EL (cell line): ENCODE results near the gene DUSP22.

Source experiments
- DNase-seq: peaks from one replicate; pipeline ENCODE4 v3.0.0-alpha.2; 2016

The DUSP22 gene

GRCh38 chr6:354631-355280 lies 62.5 kb downstream of the DUSP22 start:
- DNase-seq: no peak

GRCh38 chr6:355373-356208 lies 63.3 kb downstream of the DUSP22 start:
- no peak for DNase-seq

DNA sequence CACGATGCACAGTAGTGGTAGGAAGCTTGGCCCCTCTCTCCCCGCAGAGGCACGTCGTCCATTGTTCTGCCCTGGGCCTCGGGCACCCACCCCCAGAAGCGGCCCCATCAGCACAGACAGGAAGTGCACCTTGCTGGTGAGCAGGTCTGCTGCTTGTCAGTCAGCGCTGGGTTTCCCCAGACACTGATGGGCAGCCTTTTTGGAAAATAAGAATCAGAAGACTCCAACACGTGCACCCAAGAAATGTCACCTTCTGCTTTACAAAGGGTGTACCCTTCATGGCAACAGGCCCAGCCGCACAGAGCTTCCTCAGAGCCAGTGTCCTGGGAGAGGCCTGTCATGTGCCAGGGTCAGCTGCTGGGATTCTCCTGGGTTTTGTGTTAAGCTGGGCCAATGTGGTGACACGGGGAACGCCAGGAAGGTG lies 64.6 kb downstream of the DUSP22 start:
- DNase-seq: no peak

GRCh38 chr6:357261-357790 lies 65.0 kb downstream of the DUSP22 start:
- DNase-seq: no peak

- DNase-seq: no peak
Measured at GRCh38 chr6:357791-358341, 65.6 kb downstream of the DUSP22 start.

GRCh38 chr6:358432-358831 lies 66.1 kb downstream of the DUSP22 start:
- no peak for DNase-seq

GRCh38 chr6:358847-359246 lies 66.6 kb downstream of the DUSP22 start:
- DNase-seq: no peak

DNA sequence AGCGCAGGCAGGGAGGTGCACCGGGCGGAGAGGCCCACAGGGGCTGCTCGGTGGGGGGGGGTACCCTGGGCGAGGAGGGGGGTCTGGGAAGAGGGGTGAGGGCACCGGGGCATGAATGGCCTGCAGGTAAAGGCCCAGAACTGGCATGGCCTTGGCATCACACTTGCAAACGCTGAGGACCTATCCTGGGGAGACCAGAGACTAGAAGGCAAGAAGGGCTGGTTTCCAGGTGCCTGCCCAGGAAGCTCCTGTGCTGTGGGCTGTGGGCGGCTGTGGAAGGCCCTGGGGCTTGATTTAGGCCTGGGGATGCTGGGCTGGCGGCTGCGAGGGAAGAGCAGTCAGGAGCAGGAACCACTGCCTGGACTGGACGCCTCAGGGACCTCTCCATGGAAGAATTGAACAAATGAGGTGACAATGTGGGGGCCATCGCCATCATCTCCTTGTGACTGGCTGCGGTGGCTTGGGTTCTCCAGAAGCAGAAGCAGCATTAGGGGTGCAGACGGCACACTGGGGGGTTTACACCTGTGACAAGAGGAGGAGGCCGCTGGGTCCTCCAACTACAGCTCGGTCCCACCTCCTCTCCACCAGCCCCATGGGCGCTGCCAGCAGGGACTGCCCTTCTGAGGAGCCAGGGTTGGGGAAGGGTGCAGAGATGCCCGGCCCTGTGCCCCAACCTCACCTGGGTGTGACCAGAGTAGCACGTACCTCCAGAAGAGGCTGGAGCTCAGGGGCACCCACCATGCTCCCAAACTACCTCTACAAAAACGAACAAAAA lies 67.2 kb downstream of the DUSP22 start:
- no peak for DNase-seq

DNA sequence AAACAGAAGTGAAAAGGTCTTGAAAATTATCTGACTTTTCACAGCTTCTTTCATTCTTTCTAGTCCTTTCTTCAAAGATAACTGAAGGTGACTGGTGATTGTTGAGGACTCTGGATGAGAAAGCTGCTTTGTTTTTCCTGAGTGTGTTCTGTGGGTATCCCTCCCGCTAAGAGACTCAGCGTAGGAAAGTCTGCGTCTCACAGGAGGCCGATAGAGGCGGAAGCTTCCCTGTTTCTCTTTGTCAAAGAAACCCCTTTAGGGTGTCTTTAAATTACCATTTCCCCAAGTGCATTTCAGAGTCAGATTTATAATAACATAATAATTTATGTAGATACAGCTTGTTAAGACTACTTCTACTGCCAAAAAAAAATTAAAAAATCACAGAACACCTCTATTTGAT lies 68.1 kb downstream of the DUSP22 start:
- DNase-seq: no peak

- no peak for DNase-seq
Measured at GRCh38 chr6:360764-361373, 68.6 kb downstream of the DUSP22 start.

DNA sequence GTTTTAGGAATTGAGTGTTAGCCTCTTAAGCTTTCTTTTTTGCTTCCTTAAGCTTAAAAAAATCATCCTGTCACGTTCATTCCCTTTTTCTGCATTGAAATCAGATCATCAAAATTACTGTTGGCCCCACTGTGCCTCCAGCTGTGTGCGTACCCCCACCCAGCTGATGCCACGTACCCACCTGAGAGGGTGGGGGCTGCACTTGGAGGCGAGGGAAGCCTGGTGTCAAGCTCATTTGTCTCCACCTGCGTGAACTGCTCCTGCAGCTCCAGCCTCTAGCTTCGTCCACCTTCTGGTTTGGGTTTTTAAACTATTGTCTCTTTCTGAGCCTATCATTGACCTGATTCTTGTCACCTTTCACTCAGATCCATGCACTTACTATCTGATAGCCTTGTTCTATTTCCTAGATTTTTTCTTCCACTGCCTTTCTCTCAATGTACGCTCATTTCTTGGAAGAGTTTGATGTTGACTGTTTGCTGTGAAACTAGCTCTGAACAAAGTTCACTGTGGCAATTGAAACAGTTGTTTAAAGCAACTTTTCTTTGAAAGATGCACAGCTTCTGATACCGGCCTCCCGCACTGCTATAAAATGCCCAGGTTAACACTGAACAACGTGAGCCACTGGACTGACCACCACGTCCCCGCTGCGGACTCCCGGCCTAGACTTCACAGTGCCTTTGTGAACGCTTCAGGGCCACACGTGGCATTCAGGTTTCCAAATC lies 69.3 kb downstream of the DUSP22 start:
- DNase-seq: no peak

DNA sequence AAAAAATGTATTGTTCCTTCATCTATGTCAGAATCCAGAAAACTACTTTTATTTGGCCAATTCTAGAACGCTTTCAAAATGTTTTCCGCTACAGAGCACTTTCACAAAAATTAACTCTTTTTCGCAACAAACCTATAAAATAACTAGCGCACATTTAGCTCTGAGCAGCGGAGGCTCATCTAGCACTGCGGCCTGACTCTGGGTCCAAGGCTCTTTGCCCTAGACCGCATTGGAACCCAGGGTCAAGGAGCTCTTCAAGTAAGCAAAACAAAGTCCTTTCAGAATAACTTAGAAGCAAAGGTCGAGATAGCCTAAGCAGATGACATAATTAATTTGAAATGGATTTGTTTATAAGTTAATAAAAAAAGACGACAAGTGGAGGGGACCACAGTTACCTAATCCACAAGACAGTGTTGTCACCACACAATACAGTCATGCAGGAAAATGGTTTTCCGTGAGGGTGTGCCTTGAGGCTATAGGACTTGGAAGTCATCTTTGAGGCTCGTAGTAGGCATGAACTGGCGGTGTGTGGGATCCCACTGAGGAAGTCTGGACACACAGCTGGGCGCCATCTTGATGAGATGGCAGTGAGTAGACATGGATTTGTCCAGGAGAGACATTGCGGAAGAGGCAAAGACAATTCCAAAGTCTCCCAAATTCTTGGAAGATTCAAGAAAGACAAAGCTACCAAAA lies 70.1 kb downstream of the DUSP22 start:
- no peak for DNase-seq

DNA sequence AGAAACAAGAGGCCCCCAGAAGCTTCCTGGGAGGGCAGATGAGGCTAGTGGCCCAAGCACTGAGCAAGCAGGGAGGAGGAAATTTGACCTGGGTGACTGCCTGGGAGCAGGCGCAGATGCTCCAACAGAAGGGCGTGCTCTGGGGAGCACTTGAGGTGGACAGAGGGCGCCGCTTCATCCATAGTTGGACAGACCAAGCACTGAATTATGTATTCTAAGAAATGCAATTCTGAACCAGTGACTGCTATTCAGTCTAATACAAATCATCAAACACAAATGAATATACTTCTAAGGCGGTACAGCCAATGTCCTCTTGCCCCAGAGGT lies 70.6 kb downstream of the DUSP22 start:
- no peak for DNase-seq

- no peak for DNase-seq
Measured at GRCh38 chr6:363291-363690, 71.0 kb downstream of the DUSP22 start.

DNA sequence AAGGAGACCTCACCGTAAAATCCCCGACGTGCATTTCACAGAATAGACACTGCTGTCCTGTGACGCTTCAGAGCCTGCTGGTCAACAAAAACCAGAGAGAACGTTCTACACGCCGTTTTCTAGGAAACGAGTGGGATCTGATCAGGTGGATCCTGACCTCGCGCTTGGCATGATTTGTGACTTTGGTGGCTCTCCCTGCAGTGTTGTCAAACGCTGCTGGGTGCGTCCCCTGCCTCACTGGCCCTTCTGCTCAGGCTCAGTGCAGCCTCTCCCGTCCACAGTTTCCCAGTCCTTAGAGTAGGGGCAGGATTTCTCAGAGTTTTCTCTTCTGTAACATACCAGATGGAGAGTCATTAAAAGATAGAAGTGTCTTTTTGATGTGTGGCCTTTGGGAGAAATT lies 71.6 kb downstream of the DUSP22 start:
- no peak for DNase-seq

DNA sequence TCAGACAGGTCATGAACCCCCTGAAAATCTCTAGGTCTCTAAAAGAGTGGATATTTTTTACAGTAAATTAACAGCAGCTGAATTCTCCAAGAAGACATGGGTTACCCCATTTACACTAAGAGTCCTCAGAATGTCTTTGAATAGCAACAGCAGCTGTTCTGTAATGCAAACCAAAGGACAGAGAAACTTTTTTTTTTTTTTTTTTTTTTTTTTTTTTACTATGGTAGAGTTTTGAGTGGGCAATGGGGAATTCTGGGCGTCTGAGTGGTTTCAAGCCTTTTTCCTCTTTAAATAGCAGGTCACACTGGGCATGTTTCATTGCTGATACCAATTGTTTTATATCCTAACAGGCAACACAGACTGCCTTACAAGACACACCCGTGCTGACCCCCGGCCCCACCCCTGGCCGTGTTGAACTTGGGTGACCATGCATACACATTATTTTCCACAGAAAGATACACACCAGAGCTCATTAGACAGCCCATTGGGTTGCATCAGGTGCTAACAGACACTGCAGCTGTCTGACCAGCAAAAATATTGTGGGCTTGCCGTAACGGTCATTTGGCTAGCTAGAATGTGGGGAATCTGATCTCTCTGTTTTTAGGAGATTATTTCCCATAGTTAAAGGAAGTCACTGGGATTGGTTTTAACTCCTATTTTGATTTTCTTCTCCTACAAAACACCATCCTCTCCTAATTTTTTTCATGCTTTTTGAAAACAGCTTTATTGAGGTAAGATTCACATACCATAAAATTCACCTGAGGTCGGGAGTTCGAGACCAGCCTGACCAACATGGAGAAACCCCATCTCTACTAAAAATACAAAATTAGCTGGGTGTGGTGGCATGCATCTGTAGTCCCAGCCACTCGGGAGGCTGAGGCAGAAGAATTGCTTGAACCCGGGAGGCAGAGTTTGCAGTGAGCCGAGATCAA lies 72.6 kb downstream of the DUSP22 start:
- DNase-seq: no peak

DNA sequence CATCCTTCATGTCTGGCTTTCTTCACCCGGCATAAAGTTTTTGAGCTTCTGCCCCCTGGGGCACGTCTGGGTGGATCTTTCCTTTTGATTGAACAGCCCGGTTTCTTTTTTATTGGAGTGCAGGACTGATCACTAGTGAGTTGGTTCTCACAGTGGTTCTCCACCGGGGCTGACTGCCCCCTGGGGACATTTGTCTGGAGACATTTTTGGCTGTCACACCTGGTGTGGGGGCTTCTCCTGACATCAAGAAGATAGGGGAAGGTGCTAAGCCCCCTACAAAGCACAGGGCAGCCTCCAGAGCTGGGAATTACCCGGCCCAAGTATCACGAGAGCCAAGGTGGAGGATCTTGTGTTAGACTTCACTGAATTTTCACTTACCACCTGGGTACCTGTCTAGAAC lies 73.5 kb downstream of the DUSP22 start:
- DNase-seq: no peak

GRCh38 chr6:366389-367297 lies 74.4 kb downstream of the DUSP22 start:
- DNase-seq: no peak

DNA sequence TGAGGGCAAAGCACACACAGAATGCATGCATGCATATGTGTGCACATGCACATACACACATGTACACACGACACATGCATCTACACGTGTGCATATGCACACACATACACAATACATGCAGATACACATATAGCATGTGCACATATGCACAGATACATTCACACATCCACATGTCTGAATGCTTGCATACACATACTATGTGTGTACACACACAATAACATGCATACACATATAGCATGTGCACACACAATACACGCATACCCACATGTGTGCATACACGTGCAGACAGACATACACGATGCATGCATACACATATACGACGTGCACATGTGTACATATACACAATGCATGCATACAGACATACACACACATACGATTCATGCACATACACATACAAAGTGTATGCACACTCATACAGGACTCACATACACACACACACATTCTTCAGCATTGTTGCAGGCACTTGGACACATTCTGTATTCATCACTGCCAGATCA lies 75.1 kb downstream of the DUSP22 start:
- DNase-seq: no peak
